Mesothelial cell of epicardium (in vitro differentiated cells): ENCODE results near the gene GAL3ST1. TPM values are rescaled to one million over a fixed set of nuclear protein-coding genes. Genes with fewer than 3 reads are reported as not detected.

Source experiments
- DNase-seq, 2 experiments: peaks; one replicate each; pipeline ENCODE4 v3.0.0; 2021; ENCODE audit warnings: low spot score in 2 of 2; ENCODE audit not compliant: unreplicated experiment in 2 of 2
- H3K27ac Mint-ChIP-seq: 2 replicates; pipeline ENCODE4 v1.8.0; 2021; ENCODE audit warnings: mixed read lengths
- H3K27me3 Mint-ChIP-seq: 2 replicates; pipeline ENCODE4 v1.8.0; 2021; ENCODE audit warnings: low read depth, mixed read lengths
- H3K36me3 Mint-ChIP-seq: 2 replicates; pipeline ENCODE4 v1.8.0; 2021; ENCODE audit warnings: mixed read lengths
- H3K4me1 Mint-ChIP-seq: 2 replicates; pipeline ENCODE4 v1.8.0; 2021; ENCODE audit warnings: mixed read lengths
- H3K4me3 Mint-ChIP-seq: 2 replicates; pipeline ENCODE4 v1.8.0; 2021; ENCODE audit warnings: mild to moderate bottlenecking, moderate library complexity, mixed read lengths
- H3K9me3 Mint-ChIP-seq: 2 replicates; pipeline ENCODE4 v1.8.0; 2021; ENCODE audit warnings: mixed read lengths
- total RNA-seq: library from RNA; stranded (reverse); gene quantifications from 3 replicates; pipeline ENCODE4 v1.2.1, GENCODE V29; 2021
- TF ChIP-seq, protein P1 (sequence below): fragments of 200-600 bp; sonication (generic); IDR thresholded peaks from one replicate; pipeline ENCODE4 v1.5.0; 2021; ENCODE audit warnings: antibody characterized with exemption; ENCODE audit not compliant: unreplicated experiment

The GAL3ST1 gene
- total RNA-seq, 1 donor from 2014 or later, result 0.36 TPM

DNA sequence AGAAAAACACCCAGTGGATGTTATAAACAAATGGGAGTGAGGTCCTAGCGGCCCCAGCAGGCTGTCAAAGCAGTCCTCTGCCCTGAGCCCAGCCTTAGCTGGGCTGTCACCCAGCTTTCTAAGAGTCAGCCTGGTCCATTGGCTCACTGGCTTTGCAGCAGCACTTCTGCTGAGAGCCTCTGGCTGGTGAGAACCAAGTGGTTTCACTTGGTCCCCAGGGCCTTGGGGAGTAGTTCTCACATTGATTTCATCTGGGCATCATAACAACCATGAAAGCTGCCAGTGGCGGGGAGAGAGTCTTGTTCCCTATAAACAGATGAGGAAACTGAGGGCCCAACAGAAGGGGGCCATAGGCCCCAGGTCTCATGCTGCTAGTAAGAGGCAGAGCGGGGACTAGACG, 39.3 kb downstream of the GAL3ST1 start:
- TF ChIP-seq, protein P1, sequence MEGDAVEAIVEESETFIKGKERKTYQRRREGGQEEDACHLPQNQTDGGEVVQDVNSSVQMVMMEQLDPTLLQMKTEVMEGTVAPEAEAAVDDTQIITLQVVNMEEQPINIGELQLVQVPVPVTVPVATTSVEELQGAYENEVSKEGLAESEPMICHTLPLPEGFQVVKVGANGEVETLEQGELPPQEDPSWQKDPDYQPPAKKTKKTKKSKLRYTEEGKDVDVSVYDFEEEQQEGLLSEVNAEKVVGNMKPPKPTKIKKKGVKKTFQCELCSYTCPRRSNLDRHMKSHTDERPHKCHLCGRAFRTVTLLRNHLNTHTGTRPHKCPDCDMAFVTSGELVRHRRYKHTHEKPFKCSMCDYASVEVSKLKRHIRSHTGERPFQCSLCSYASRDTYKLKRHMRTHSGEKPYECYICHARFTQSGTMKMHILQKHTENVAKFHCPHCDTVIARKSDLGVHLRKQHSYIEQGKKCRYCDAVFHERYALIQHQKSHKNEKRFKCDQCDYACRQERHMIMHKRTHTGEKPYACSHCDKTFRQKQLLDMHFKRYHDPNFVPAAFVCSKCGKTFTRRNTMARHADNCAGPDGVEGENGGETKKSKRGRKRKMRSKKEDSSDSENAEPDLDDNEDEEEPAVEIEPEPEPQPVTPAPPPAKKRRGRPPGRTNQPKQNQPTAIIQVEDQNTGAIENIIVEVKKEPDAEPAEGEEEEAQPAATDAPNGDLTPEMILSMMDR, result no peak
- Mint-ChIP-seq H3K27ac (no peak overlapping the region), H3K9me3 (no peaks in the 10 kb centered on the region), H3K4me1 (no peaks in the 10 kb centered on the region), H3K4me3 (no peak overlapping the region), H3K36me3 (no peaks in the 10 kb centered on the region), H3K27me3 (no peaks in the 10 kb centered on the region)
- DNase-seq, result no peak

DNA sequence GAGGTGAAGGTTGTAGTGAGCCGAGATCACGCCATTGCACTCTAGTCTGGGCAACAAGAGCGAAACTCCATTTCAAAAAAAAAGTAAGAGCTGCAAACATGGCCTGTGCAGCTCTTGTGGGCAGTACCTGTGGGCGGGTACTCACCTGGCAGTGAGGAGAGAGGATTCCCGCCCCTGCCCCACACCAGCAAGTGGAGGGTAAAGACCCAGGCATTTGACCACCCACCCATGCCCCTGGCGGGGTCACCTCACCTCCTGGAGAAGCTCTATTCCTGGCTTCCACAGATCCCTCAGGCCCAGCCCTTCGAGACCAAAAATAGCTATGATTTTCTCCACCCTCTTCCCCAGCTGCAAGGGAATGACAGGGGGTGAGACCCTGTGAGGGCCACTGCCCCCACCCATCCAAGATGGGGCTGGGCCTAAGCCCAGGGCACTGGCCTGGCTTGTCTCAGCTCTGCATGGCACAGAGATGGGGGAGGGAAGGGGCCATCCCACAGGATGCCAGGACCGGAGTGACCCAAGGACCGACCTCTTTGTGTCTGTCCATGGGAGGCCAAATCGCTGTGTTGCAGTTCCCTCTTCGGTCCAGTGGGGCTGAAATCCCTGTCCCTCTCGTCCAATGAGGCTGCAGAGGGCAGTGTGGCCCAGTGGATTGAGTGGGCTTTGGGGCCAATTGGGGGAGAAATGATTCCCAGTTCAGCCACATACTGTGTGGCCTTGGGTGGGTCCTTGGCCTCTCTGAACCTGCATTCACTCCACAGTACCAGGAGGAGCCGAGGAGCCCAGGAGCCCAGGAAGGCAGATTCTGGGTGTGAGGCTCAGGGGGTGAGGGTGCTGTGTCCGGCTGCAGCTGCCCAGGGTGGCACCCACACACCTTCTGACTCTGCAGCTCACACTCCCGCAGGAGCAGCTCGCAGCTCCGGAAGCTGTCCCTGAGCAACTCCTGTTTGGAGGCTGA, 42.5 kb downstream of the GAL3ST1 start:
- no peaks in the 10 kb centered on the region for H3K4me1 Mint-ChIP-seq
- TF ChIP-seq, protein P1, result no peak
- no peak overlapping the region for H3K27ac Mint-ChIP-seq
- DNase-seq, result no peak
- H3K27me3 Mint-ChIP-seq, result no peaks in the 10 kb centered on the region
- no peaks in the 10 kb centered on the region for H3K36me3 Mint-ChIP-seq
- no peak overlapping the region for H3K4me3 Mint-ChIP-seq
- H3K9me3 Mint-ChIP-seq, result no peaks in the 10 kb centered on the region

DNA sequence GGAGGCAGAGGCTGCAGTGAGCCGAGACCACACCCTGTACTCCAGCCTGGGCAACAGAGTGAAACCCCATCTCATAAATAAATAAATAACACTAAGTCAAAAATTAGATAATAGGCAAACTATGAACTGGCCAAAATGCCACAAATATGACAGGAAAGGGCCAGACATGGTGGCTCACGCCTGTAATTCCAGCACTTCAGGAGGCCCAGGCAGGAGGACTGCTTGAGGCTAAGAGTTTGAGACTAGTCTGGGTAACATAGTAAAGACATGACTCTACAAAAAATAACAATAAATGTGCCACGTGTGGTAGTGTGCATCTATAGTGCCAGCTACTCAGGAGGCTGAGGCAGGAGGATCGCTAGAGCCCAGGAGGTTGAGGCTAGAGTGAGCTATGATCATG, 47.8 kb downstream of the GAL3ST1 start:
- Mint-ChIP-seq H3K27me3 (peaks cover 1% of the 10 kb centered on the region), H3K36me3 (no peaks in the 10 kb centered on the region), H3K4me1 (peaks cover 5% of the 10 kb centered on the region), H3K27ac (no peak overlapping the region), H3K4me3 (no peak overlapping the region), H3K9me3 (no peaks in the 10 kb centered on the region)
- TF ChIP-seq, protein P1, result no peak
- no peak for DNase-seq

DNA sequence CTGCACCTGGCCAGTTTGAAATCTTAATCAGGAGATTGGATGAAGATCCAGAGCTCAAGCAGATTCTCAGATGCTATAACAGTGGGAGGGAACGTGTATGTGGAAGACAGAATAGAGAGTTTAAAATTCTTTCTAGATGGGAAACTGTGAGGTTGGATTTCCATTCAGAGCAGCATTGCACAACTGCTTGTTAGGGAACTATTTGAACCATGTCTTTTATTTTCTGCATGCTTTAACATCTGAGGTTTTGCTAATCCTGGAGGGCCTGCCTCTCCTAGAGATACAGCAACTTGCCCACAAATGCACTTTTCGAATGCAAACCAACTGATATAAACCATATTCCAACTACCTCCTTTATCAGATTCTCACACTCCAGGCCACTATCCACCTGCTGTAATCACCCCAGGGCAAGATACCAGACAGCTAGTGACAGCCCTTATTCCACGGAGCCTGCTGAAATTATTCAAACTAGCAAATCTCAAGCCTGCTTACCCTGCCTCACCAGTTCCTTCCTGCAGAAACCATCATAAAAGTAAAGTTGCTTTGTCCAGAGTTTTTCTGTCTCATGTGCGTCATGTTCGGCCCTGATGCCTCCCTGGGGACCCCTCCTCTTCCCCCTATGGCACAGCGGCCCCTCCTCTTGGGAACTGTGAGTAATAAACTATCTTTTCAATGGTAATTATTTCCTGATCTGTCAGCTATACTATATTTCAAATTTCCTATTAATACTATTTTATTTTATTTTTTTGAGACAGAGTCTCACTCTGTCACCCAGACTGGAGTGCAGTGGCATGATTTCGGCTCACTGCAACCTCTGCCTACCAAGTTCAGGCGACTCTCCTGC, 50.6 kb downstream of the GAL3ST1 start:
- TF ChIP-seq, protein P1, result no peak
- peaks cover 1% of the 10 kb centered on the region for H3K27me3 Mint-ChIP-seq
- no peak for DNase-seq
- no peaks in the 10 kb centered on the region for H3K36me3 Mint-ChIP-seq
- H3K9me3 Mint-ChIP-seq, result no peaks in the 10 kb centered on the region
- peak overlapping the region; percentile 3 for H3K27ac Mint-ChIP-seq
- no peak overlapping the region for H3K4me3 Mint-ChIP-seq
- H3K4me1 Mint-ChIP-seq, result peaks cover 5% of the 10 kb centered on the region

DNA sequence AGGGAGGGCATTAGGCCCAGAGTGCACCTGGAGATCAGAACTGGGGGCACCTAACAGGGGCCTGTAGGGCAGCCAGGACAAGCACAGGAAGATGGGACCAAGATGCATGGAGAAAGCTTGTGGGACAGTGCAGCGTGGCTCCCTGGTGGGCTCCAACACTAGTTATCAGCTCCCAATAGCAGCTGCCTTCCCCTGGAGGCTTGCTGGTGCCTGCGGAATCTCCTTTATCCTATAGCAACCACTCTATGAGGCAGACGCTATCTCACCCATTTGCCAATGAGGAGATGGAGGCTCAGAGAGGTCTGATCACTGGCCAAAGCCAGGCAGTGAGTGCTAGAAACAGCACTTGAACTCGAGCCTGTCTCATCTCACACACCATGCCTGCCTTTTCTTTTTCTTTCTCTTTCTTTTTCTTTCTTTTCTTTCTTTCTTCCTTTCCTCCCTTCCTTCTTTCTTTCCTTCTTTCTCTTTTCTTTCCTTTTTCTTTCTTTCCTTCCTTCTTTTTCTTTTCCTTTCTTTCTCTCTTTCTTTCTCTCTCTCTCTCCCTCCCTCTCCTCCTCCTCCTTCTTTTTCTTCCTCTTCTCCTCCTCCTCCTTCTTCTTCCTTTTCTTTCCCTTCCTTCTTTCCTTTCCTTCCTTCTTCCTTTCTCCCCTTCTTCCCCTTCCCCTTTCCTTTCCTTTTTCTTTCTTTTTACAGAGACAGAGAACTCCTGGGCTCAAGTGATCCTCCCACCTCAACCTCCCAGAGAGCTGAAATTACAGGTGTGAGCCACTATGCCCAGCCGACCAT, 52.9 kb downstream of the GAL3ST1 start:
- no peaks in the 10 kb centered on the region for H3K9me3 Mint-ChIP-seq
- H3K27ac Mint-ChIP-seq, result no peak overlapping the region
- TF ChIP-seq, protein P1, result no peak
- peaks cover 3% of the 10 kb centered on the region for H3K27me3 Mint-ChIP-seq
- no peak overlapping the region for H3K4me3 Mint-ChIP-seq
- no peaks in the 10 kb centered on the region for H3K36me3 Mint-ChIP-seq
- H3K4me1 Mint-ChIP-seq, result peaks cover 5% of the 10 kb centered on the region
- DNase-seq, result no peak
